ENCODE results near the gene RBMS2. TPM values are rescaled to one million over a fixed set of nuclear protein-coding genes. Genes with fewer than 3 reads are reported as not detected.

Gene RBMS2
- total and polyA plus RNA-seq, 10 of the 15 experiments (the other 5 are each of a cell fraction or from before 2014, with no cell fraction given): 0.56 to 7.1 (median 2.4) TPM

DNA sequence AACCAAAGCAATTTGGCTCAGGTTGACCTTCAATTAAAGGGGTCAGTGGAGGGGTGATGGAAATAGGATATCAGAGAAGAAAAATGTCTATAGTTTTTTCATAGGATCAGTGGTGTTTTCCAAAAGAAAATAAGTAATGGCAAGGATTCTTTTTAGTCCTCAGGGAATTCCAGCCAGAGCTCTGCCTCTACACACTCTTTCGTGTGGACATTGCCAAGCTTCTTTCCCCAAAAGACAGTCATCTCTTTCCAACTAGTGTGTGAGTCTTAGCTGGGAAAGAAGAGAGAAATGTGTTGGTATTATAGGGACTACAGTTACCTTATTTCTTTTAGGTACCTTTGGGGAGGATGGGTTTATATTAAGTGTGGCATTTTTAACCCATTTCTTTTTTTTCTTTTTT, 46.5 kb downstream of the RBMS2 start (continued):
- no peak for TF ChIP-seq ZBTB11 (CRISPR knock-in tag; IDR thresholded peaks at IDR 0.05)
- no peak for TF ChIP-seq MXI1 (IDR thresholded peaks at IDR 0.05; ENCODE audit: low read depth, low read length)
- TF ChIP-seq, protein P1, sequence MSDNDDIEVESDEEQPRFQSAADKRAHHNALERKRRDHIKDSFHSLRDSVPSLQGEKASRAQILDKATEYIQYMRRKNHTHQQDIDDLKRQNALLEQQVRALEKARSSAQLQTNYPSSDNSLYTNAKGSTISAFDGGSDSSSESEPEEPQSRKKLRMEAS (IDR thresholded peaks at IDR 0.05; ENCODE audit: low read depth, low read length): no peak

DNA sequence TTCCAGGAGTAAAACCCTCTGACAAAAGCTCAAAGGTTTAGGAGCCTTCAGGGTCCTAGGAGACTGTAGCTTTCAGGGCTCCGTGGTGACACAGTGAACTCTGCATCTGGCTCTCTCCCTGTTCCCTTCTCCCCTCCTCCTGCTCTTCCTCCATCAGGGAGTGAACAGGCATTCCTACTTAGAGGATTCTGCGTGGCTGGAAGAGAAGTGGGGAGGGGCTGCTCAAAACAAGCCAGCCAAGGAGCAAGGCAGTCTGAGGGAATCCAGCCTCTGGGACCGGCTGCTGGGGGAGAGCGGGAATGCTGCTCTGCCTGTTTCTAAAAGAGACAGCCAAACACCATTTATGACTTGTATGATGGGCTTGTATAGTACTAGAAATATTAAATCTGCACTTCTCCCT, 49.5 kb downstream of the RBMS2 start:
- no peak for FAIRE-seq
- Histone ChIP-seq H4K20me1 (ENCODE audit: control insufficient read depth, insufficient read depth) (no peaks in the 10 kb centered on the region), H3K27me3 (replicated peaks in 1 of 2; ENCODE audit: control insufficient read depth in 2 of 2, insufficient read depth in 2 of 2, low read length in 1 of 2) (no peaks in the 10 kb centered on the region), H3K9ac (ENCODE audit: control insufficient read depth, insufficient read depth, low read length) (no peak overlapping the region), H3K79me2 (ENCODE audit: control insufficient read depth, insufficient read depth, low read length) (no peaks in the 10 kb centered on the region), H3K4me1 (ENCODE audit: control insufficient read depth, insufficient read depth, low read length) (peaks cover 10% of the 10 kb centered on the region), H3K27ac (ENCODE audit: control insufficient read depth, insufficient read depth) (no peak overlapping the region), H3K4me2 (ENCODE audit: control insufficient read depth, insufficient read depth) (no peak overlapping the region), H3K9me3 (replicated peaks; ENCODE audit: control insufficient read depth, insufficient read depth, low read length) (no peaks in the 10 kb centered on the region), H2AFZ (ENCODE audit: control insufficient read depth, low read depth, low read length) (no peak overlapping the region), H3K4me3 (no peak overlapping the region), H3K36me3 (ENCODE audit: control insufficient read depth in 2 of 2, insufficient read depth in 2 of 2, low read length in 1 of 2) (no peaks in the 10 kb centered on the region)
- POLR2A ChIA-PET: no interaction called here
- SMC1A ChIA-PET (ENCODE audit: uncharacterized antibody, unreplicated experiment): interaction anchor here (0.9 to 2.8 kb wide), 2 partner anchors 50 to 57 kb away, joined by 3 to 8 read pairs; partner anchors contain the start of gene RBMS2
- no peak for ATAC-seq
- CTCF ChIA-PET: interaction anchor here (1.0 to 3.6 kb wide), 3 partner anchors 58 to 65 kb away, joined by 5 to 28 read pairs (median 6); no protein-coding TSS in a partner anchor
- TF ChIP-seq FOS (IDR thresholded peaks at IDR 0.05; ENCODE audit: borderline replicate concordance, extremely low read depth, insufficient read length) (no peak), PML (IDR thresholded peaks at IDR 0.05; ENCODE audit: low read length) (no peak), BCLAF1 (IDR thresholded peaks at IDR 0.05) (no peak), CBX3 (IDR thresholded peaks at IDR 0.05; ENCODE audit: borderline replicate concordance, low read depth) (no peak)
- DNase-seq (ENCODE audit: low read depth, low spot score): no peak
- 69% methylated on average over 4 of the region's 4 CpGs for WGBS (ENCODE audit: insufficient coverage, insufficient replicate concordance, low lambda C conversion rate, missing lambda C conversion rate)
- intact Hi-C loops (cut with micrococcal nuclease; ENCODE audit: unreplicated experiment): no loop called here
- in situ Hi-C loops (cut with MboI): no loop called here
- no TSS peak for BruUV-seq (replicated peaks)
- RAD21 ChIA-PET (ENCODE audit: unreplicated experiment): interaction anchor here (0.9 to 1.2 kb wide), 2 partner anchors 57 to 66 kb away, joined by 3 to 4 read pairs; no protein-coding TSS in a partner anchor
